C4-2B (cell line): ENCODE measurements around the gene PLXNA3.
A peak's percentile ranks its signal among the peaks of the same experiment; 100 is the strongest.

Experiments used
- H3K27ac ChIP-seq: fragments of 450-650 bp; 2 replicates; pipeline ENCODE4 v1.5.1; 2017
- ZFX ChIP-seq: fragments of 450-650 bp; IDR thresholded peaks from 2 replicates; pipeline ENCODE4 v1.6.1; 2017
- TF ChIP-seq, protein P1 (sequence below): fragments of 450-650 bp; conservative IDR thresholded peaks from 2 replicates; pipeline ENCODE4 v1.5.1; 2017; ENCODE audit warnings: mild to moderate bottlenecking

Gene PLXNA3

DNA sequence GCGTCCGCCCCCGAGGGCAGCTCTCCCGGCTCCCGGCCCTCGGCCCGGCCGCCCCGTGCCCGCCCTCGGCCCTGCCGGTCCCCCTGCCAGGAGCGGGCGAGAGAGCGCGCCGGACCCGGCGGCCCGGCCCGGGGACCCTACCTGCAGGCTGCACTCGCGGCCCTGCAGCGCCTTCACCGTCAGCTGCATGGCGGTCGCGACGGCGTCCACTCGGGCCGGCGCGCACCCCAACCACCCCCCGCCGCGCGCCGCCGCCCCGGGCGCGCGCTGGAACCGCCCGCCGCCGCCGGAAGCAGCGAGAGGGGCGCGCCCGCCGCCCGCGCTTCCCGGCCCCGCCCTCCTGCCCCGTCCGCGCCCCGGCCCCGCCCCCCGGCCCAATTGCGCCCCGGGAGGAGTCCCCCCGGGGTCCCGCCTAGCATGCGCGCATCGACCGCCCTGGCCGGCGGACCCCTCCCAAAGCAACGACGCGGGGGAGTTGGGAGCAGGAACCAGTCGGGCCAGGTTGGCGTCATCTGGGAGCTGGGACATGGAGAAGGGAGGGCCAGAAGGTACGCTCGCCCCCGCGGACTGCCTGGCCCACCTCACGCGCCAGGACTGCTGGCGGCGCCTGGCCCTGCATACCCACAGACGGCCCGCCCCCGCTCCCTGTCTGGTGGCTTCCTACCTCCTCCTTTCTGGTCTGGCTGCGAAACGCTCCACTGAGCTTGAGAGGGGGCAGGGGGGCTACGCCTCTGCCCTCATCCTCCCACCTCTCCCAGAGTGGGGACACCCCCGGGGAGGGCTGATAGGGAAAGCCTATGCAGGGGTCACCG is 28.5 kb downstream of the PLXNA3 start, which contains the start of gene UBL4A:
UBL4A (minus strand) TSS at position 220 of the 812 bp plus-strand sequence; CDS start at position 189, 31 bp downstream.
- H3K27ac ChIP-seq = peak within 1 kb of the TSS; percentile 99
- TF ChIP-seq ZFX = peak; percentile 54; the same call in 1 of the 2 replicates
- TF ChIP-seq, protein P1, sequence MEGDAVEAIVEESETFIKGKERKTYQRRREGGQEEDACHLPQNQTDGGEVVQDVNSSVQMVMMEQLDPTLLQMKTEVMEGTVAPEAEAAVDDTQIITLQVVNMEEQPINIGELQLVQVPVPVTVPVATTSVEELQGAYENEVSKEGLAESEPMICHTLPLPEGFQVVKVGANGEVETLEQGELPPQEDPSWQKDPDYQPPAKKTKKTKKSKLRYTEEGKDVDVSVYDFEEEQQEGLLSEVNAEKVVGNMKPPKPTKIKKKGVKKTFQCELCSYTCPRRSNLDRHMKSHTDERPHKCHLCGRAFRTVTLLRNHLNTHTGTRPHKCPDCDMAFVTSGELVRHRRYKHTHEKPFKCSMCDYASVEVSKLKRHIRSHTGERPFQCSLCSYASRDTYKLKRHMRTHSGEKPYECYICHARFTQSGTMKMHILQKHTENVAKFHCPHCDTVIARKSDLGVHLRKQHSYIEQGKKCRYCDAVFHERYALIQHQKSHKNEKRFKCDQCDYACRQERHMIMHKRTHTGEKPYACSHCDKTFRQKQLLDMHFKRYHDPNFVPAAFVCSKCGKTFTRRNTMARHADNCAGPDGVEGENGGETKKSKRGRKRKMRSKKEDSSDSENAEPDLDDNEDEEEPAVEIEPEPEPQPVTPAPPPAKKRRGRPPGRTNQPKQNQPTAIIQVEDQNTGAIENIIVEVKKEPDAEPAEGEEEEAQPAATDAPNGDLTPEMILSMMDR = no peak

DNA sequence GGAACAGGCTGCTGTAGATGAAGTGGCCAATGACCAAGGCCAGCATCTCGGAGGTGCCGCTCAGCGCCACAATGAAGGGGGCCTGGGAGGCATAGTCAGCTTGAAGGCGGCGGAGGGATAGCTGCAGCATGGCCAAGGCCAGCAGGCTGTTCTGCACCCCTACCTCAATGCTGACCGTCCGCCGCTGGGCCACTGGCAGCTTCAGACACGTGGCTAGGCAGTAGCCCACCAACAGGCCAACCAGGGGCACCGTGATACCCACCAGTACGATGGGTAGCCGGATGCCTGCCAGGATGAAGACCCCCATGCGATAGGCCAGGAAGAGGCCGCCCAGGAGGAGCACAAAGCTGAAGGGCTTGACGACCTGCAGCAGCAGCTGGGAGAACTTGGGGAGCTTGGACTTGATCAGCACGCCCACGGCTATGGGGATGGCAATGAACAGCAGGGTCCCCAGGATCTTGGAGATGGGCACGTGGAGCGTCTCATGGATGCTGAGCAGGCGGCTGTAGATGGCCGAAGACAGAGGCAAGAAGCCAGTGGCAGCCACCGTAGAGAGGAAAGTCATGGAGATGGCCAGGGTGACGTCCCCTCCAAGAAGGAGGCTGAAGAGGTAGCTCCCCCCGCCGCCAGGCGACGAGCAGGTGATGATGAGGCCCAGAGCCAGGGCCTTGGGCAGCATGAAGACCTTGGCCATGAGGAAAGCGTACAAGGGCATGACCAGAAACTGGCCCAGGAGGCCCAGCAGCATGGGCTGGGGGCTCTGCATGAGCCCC is 29.6 kb downstream of the PLXNA3 start:
- H3K27ac ChIP-seq = peak overlapping the region; percentile 99; the same call in 1 of the 2 replicates
- TF ChIP-seq ZFX = no peak
- TF ChIP-seq, protein P1 = no peak

DNA sequence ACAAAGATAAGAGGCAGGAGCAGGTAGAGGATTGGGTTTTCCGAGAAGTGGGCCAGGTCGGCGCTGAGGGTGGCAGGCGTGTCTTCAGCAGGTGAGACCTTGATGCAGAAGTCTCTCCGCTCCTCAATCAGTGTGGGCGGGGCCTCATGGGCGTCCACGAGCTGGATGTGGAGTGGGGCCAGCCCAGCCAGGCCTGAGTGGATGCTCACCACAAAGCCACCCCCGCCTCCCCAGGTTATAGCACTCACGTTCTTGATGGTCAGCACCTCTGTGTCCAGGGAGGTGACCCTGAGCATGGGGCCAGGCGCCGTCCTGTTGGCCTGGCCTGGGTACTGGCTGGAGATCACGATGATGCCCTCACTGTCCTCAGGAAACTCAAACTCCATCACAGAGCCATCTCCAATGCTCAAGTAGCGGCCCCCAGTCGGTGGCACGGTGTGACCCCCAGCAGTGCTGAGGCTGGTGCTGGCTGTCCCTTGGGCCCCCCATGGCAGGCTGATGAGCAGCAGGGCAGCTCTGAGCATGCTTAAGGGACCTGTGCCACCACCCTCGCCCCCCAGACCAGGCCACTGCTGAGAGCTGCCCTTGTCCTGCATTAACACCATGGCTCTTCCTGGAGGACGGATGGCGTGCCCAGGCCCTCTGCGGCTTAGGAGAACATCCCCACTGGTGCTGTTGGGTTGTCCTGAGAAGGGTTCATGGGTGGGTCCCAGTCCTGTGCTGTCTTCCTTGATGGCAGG is 30.4 kb downstream of the PLXNA3 start:
- TF ChIP-seq, protein P1 = no peak
- no peak for TF ChIP-seq ZFX
- H3K27ac ChIP-seq = no peak overlapping the region; the same call in 1 of the 2 replicates

DNA sequence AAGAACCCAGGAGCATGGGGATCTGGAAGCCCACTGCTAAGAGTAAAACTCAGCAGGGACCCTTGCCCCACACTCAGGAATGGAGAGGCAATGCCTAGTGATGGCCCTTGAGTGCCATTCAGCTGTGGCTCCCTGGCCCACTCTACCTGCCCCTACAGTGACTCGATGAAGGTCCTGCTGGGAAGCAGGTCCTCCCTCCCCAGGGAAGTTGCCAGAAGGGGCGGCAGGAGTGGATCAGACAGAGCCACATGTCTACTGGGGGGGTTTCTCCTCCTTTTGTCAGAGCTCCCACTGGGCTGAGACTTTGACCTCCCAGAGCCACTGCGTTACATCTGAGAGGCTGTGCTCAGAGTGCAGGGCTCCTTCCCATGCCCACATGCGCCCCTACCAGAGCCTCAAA is 31.1 kb downstream of the PLXNA3 start:
- H3K27ac ChIP-seq = peak overlapping the region; percentile 90
- TF ChIP-seq, protein P1 = no peak
- no peak for TF ChIP-seq ZFX

DNA sequence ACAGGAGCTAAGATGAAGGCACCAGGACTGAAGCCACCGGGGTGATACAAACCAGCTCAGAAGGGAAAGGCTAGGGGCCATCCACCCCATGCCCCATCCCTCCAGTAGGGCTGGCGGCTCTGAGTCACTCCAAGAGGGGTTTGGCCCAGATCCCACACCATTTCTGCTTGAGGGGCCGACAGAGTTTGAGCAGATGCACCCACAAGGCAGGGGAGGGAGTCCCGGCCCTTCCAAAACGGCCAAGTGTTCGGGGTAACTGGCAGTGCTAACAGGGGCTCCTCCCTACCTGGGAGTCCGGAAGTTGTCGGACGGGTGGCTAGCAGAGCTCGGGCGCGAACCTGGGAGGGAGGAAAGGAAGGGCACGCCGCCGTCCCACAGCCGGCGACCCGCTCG is 31.9 kb downstream of the PLXNA3 start:
- H3K27ac ChIP-seq = peak overlapping the region; percentile 90
- TF ChIP-seq ZFX = no peak
- TF ChIP-seq, protein P1 = no peak

DNA sequence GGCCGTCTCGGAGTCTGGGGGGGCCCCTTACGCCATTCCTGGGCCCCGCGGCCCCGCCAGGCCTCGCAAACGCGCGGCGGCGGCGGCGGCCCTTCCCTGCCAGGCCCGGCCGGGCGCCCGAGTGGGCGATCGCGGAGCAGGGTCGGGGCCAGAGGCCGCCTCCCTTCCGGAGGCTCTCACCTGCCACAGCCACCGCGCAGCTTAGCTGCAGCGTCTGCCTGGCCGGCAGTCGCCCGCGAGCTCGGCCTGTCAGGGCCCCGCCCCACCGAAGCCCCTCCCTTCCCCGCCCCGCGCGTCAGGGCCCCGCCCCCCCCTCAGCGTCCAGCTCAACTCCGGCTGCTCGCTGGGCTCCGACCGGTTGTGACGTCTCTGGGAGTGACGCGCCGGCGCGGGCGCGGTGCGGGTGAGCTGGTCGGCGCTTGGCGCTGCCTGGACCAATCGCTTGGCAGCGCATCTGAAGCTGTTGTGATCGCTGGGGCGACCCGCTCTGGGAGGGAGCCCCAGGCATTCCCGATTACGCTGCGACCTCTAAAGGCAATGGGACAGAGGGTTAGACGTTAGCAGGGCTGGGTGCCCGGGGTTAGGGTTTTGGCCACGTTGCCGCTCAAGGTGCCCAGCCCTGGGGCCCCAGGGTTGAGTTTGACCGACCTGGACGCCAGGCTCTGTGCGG is 32.5 kb downstream of the PLXNA3 start, which contains the start of gene SLC10A3:
SLC10A3 (minus strand) TSS at position 216 of the 670 bp plus-strand sequence. CDS start 1,689 bp downstream, outside the sequence.
- H3K27ac ChIP-seq = peak within 1 kb of the TSS; percentile 90
- TF ChIP-seq ZFX = peak; percentile 47
- TF ChIP-seq, protein P1 = no peak
